Vagina (tissue), 2 donors: ENCODE results near the gene MYH9.

Experiments used
- CTCF ChIP-seq, 3 experiments: fragments of 450-650 bp in 2 of 3; fragments of 200-600 bp in 1 of 3; sonication (generic) in 1 of 3; IDR thresholded peaks; one replicate each; pipeline ENCODE4 v1.5.1; 2017 to 2019; ENCODE audit warnings: antibody characterized with exemption in 3 of 3, mild to moderate bottlenecking in 2 of 3, moderate library complexity in 2 of 3
- POLR2A ChIP-seq, 2 donors: fragments of 450-650 bp; IDR thresholded peaks; one replicate each; pipeline ENCODE4 v1.6.1; 2017; ENCODE audit warnings: antibody characterized with exemption in 2 of 2, mild to moderate bottlenecking in 2 of 2, moderate library complexity in 2 of 2

GRCh38 chr22:36362932-36363331 lies 24.8 kb downstream of the MYH9 start:
- TF ChIP-seq POLR2A (IDR thresholded peaks at IDR 0.05) (no peak), CTCF (IDR thresholded peaks at IDR 0.05) (no peak)
